ENCODE measurements around the gene VAMP5.

Gene VAMP5

GRCh38 chr2:85584354-85584856, at the start of gene VAMP5:
VAMP5 (plus strand) TSS chr2:85584431; CDS start chr2:85584491, 60 bp downstream.
- POLR2A ChIA-PET, result interaction anchor here (0.6 kb wide), 1 partner anchor 46 kb away, joined by 3 read pairs; the partner anchor contains the start of gene MAT2A
- CTCF ChIA-PET, result interaction anchor here (1.2 to 2.7 kb wide), 3 partner anchors 9 to 21 kb away, joined by 3 to 7 read pairs (median 3); partner anchors contain the start of gene TMEM150A
- DNase-seq (ENCODE audit: extremely low spot score), result peak; percentile 85
- TF ChIP-seq CTCF (IDR thresholded peaks at IDR 0.05; ENCODE audit: control extremely low read depth, extremely low read depth, low read depth, missing control alignments), result no peak

DNA sequence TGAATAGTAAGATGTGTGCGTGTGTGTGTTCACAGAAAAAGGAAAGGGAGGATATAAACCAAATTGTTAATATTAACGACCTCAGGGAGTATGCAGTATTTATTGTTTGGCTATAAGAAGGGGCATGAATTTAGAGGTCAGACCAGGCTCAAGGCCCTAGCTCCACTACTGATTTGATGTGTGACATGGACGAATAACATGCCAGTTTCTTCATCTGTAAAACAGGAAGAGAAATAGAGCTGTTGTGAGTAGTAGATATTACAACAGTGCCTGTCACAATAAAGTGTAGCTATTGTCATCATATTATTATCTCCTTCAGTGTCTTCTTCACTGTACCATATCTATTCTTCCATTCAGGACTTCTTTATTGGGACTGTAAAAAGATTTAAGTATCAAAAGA, 49.4 kb upstream of the VAMP5 start:
- ChIA-PET CTCF (interaction anchor here (0.8 to 14.3 kb wide), 5 partner anchors 8 to 194 kb away, joined by 3 to 180 read pairs (median 3); no protein-coding TSS in a partner anchor), POLR2A (no interaction called here)
- DNase-seq (ENCODE audit: extremely low spot score), result no peak
- no peak for TF ChIP-seq CTCF (IDR thresholded peaks at IDR 0.05; ENCODE audit: control extremely low read depth, extremely low read depth, low read depth, missing control alignments)

GRCh38 chr2:85536479-85536878, 47.8 kb upstream of the VAMP5 start:
- no peak for DNase-seq (ENCODE audit: extremely low spot score)

GRCh38 chr2:85537600-85538506, 46.4 kb upstream of the VAMP5 start:
- no peak for TF ChIP-seq CTCF (IDR thresholded peaks at IDR 0.05; ENCODE audit: control extremely low read depth, extremely low read depth, low read depth, missing control alignments)
- DNase-seq (ENCODE audit: extremely low spot score), result peak; percentile 29
- ChIA-PET CTCF (interaction anchor here (1.0 to 14.3 kb wide), 8 partner anchors 8 to 118 kb away, joined by 3 to 180 read pairs (median 4); partner anchors contain the start of gene SH2D6), POLR2A (interaction anchor here (0.5 to 9.2 kb wide), 18 partner anchors 16 to 459 kb away, joined by 3 to 198 read pairs (median 6); partner anchors contain the start of genes ELMOD3, RETSAT and SH2D6)

More at GRCh38 chr2:85536479-85536878, 47.8 kb upstream of the VAMP5 start:
- POLR2A ChIA-PET, result no interaction called here
- CTCF ChIA-PET, result interaction anchor here (1.1 to 14.3 kb wide), 3 partner anchors 16 to 100 kb away, joined by 3 to 180 read pairs (median 3); no protein-coding TSS in a partner anchor
- no peak for TF ChIP-seq CTCF (IDR thresholded peaks at IDR 0.05; ENCODE audit: control extremely low read depth, extremely low read depth, low read depth, missing control alignments)

- peak; percentile 71 for TF ChIP-seq CTCF (IDR thresholded peaks at IDR 0.05; ENCODE audit: control extremely low read depth, extremely low read depth, low read depth, missing control alignments)
- ChIA-PET CTCF (interaction anchor here (0.7 to 14.3 kb wide), 14 partner anchors 9 to 613 kb away, joined by 3 to 180 read pairs (median 3); partner anchors contain the start of gene SH2D6), POLR2A (interaction anchor here (0.5 to 9.2 kb wide), 52 partner anchors 8 to 1234 kb away, joined by 3 to 198 read pairs (median 4); partner anchors contain the start of genes ELMOD3, GGCX, RETSAT and RNF181)
- peak; percentile 95 for DNase-seq (ENCODE audit: extremely low spot score)
Observed at GRCh38 chr2:85538507-85539360, 45.5 kb upstream of the VAMP5 start, which contains the start of gene MAT2A. MAT2A (plus strand) TSS chr2:85539168; CDS start chr2:85539288, 120 bp downstream.
